Activated gamma-delta T cell (primary cell): Measurements from ENCODE around the gene ARID4B.
A peak's percentile ranks its signal among the peaks of the same experiment; 100 is the strongest.
"Not testable (repeated sequence)": the region's sequence is repeated elsewhere in the genome, so short reads cannot be mapped to it uniquely, and the experiment has no call there.

Source experiments
- DNase-seq: peaks from one replicate; lab custom pipeline; 2025; lab: John Stamatoyannopoulos, UW

The ARID4B gene

DNA sequence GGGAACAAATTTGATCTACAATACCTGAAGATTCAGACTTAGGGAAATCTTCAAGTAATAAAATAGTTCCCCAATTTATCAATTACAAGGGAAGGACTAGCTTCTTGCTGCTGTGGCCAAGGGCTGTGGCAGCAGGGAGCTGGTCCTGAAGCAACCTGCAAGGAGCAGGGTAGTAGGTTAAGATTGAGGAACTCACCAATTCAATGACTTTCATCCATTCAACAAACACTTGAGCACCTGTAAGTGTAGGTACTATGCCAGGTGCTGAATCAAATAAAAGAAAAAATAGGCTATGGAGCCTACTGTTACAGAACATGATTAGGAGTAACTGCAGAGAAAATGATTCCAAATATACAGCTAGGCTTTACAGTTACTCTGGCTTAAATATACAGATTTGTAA lies 102.7 kb downstream of the ARID4B start:
- DNase-seq, result no peak

DNA sequence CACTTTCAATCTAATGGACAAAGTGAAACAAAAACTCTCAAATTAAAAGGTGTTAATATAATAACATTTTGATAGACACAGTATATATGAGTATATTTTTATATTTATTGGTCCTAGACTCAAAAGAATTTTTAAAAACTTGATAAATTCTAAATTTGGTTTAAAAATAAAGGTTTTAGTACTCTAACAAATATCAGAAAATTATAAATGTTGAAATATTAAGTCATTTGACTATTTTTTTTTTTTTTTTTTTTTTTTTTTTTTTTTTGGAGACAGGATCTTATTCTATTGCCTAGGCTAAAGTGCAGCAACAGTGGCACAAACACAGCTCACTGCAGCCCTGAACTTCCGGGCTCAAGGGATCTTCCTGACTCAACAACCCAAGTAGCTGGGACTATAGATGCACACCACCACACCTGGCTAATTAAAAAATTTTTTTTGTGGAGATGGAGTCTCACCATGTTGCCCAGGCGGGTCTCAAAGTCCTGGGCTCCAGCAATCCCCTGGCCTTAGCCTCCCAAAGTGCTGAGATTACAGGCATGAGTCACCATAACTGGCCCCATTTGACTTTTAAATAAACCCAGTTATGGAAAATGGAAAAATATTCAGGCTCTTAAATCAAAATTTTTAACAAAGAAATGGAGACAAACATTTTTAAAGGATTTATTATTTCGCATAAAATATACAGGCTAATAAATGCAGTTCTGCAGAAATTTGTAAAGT lies 106.2 kb downstream of the ARID4B start:
- no peak for DNase-seq

DNA sequence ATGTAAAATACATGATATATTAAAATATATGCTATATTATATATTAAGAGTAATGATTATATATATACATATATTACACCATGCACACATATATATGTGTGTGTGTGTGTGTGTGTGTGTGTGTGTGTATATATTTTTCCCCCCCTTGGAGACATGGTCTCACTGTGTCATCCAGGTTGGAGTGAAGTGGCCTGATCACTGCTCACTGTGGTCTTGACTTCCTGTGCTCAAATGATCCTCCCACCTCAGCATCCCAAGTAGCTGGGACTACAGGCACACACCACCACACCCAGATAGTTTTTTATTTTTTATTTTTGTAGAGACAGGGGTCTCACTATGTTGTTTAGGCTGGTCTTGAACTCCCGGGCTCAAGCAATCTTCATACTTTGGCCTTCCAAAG lies 112.5 kb downstream of the ARID4B start:
- DNase-seq, result no peak

DNA sequence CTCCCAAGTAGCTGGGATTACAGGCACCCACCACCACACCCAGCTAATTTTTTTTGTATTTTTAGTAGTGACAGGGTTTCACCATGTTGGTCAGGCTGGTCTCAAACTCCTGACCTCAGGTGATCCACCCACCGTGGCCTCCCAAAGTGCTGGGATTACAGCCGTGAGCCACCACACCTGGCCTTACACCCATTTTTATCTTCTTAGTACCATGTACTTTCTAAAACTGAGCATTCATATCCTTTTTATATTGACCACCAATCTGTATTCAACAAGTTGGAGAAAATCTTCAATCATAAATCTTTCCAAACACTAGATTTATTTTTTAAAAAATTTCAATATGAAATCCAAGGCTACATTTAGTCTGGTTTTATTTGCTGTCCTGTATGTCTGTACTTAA lies 113.0 kb downstream of the ARID4B start:
- DNase-seq, result not testable (repeated sequence)

DNA sequence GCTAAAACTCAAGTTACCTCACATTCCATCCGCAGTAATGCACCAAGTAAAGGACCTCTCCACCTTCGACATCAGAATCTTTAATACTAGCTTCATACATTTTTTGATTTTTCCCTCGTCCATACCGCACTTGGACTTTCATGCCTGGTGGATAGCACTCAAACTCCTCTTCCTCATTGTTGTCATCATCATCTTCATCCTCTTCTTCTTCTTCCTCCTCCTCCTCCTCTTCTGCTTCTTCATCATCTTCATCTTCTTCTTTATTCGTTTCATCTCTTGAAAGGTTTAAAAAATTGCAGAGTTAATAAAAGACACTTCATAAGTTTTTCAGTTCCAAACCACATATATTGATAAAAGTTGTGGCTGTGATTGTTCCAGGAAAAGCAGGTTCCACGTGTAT lies 114.2 kb downstream of the ARID4B start:
- DNase-seq, result no peak

DNA sequence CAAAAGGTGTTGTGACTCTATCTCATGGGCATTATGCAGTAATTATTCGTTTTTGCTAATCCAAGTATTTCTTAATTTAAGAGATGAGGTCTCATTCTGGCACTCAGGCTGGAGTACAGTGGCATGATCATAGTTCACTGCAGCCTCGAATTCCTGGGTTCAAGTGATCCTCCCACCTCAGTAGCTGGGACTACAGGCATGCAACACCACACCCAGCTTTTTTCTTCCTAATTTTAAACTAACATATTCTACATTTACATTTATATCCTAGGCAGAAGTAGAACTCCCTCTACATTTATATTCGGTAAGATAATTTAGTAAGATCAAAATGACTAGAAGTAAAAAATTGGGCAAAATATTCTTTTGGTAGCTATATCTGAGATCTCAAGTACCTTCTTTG lies 116.5 kb downstream of the ARID4B start:
- DNase-seq, result no peak

DNA sequence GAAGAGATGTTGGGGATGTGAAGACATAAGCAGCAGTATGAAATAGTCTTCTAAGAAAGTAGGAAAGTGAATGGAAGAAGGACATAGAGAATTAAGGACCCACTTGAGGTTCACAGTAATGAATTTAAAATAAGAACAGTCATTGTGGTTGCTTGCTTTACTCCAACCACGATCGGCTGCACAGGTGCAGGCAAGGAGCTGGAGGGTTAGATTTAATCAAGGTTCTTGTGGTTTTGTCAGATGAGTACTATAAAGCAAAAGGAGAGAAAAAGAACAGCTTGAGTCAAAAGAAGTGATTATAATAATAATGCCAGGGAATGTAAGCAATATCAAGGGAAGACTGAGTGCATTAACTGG lies 120.8 kb downstream of the ARID4B start:
- no peak for DNase-seq

DNA sequence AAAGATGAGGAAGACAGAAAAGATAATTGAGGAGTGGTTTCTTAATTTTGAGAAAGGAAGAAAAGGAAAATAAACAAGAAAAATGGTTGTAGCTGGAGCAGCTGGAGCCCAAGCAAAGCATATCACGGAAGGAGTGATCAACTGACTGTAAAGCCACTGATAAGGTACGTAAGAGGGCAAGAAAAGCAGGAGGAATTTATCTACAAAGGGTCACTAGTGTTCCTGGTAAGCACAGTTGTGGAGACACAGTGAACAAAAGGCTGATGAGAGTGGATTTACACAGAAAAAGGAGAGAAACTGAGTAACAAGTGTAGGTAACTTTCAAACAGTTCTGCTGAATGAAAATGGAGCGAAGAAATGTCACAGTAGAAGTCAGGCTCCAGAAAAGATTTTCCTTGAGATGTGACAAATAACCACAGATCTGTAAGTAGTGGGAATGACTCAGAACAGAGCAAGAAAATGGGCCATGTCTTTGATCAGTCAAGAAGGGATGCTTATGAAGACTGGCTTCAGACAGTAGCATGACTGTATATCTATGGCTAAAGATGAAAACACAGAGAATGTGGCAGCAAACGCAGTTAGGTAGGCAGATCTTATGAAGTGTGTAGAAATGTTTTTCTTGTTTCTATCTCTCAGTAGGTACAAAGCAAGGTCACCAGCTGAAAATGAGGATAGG lies 121.3 kb downstream of the ARID4B start:
- no peak for DNase-seq

DNA sequence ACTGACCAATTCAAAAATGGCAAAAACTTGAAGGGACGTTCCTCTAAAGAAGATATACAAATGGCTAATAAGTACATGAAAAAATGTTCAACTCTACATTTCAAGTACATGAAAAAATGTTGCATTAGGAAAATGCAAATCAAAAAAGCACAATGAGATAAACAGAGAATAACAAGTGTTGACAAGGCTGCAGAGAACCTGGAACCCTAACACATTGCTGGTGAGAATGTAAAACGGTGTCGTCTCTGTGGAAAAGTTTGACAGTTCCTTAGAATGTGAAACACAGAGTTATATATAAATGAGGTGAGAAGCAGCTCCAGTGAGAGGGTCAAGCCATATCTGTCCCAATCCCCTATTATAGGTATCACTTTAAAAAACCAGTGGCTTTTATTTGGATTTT lies 122.3 kb downstream of the ARID4B start:
- no peak for DNase-seq

DNA sequence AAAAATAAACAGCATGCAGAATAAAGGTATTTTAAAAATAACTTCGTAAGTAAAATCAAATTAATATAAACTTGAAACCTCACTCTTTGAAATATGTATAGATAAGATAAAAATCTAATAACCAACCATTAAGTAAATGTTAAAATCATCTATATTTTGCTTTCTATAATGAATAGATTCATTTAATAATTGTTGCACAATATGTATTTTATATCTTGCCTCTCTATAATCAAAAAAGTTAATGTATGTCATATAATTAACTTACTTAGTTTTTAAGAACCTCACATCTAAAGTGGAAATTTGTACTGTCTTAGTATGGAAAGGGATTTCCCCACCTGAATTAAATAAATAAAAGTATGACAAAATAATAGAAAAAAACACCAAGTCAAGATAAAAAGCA lies 124.6 kb downstream of the ARID4B start:
- no peak for DNase-seq

DNA sequence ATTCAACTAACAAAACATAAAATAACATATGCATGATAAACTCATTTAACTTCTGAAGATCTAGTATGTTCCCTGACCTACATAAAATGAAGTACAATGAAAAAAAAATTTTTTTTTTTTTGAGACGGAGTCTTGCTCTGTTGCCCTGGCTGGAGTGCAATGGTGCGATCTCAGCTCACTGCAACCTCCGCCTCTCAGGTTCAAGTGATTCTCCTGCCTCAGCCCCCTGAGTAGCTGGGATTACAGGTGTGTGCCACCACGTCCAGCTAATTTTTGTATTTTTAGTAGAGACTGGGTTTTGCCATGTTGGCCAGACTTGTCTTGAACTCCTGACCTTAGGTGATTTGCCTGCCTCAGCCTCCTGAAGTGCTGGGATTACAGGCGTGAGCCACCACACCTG lies 125.5 kb downstream of the ARID4B start:
- not testable (repeated sequence) for DNase-seq

DNA sequence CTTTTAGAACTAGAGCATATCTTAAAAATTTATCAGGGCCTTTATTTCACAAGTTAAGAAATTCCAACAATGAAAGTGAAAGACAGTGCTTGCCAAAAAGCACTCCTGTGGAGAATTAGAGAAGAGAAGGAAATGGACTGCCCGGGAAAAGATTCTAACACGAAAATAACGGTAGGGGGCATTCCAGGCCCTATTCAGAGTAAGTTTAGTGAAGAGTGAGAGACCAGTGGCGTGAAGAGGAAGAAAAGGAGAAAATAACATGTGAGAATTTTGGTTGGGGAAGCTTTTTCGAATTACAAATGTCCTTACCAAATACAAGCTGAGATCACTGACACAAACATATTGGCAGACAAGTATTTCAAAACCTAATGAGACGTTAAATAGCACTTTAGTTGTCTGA lies 128.5 kb downstream of the ARID4B start:
- DNase-seq, result no peak

DNA sequence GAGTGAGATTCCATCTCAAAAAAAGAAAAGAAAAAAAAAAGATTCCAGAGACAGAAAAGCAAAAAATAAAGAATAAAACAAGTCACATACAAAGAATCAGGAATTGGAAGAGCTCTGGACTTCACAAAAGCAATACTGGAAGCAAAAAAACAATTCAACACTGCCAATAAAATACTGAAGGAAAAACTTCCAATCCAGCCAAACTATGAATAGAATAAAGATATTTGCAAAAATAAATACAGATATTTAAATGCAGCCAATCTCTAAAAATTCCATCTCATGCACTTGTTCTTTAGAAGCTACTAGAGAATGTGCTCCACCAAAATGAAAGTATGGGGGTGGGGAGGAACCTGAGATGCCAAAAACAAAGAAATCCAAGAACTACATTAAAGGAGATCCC lies 137.5 kb downstream of the ARID4B start:
- DNase-seq, result no peak

DNA sequence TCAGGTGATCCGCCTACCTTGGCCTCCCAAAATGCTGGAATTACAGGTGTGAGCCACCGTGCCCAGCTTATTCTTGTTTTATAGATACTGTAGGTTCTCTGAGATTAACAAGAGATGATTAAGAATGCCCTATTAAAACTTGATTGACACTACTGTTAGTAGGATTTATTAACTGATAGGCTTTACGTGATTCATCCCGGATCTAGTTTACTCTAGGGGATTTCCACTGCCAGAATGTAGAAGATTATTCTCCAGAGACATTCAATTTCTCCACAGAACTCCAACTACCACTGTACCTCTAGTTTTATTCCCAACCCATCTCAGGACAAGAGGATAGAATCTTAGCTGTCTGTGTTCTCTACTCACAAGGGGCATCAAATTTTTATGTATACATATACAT lies 140.7 kb downstream of the ARID4B start:
- DNase-seq, result no peak

DNA sequence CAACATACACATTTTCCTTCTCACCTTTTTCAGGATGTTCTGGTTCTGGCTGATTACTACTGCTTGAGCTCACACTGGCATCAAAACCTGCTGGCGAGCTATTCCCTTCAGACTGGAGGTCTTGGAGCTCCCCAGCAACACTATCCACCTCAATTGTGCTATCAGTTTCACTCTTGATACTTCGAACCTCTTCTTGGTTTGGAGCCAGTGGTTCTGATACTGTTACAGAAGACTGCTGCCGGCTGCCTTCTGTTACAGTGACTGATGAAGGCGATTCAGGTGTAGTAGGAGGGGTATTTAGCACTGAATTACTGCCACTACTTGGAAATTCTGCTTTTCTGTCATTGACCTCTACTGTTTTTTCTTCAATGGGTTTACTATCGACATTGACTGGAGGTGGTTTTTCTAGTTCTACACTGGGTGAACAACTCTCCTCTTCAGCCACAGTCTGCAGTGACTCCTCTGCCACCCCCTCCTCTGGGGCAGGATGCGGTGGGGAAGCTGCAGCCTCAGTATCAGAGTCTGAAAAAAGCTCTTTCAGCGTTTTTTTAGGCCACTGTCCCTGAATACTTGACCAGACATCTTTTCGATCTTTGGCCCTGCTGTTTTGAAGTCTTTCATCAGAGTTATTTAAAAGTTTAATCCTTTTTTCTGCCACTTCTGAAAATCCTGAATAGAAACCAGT lies 146.3 kb downstream of the ARID4B start:
- DNase-seq, result no peak

DNA sequence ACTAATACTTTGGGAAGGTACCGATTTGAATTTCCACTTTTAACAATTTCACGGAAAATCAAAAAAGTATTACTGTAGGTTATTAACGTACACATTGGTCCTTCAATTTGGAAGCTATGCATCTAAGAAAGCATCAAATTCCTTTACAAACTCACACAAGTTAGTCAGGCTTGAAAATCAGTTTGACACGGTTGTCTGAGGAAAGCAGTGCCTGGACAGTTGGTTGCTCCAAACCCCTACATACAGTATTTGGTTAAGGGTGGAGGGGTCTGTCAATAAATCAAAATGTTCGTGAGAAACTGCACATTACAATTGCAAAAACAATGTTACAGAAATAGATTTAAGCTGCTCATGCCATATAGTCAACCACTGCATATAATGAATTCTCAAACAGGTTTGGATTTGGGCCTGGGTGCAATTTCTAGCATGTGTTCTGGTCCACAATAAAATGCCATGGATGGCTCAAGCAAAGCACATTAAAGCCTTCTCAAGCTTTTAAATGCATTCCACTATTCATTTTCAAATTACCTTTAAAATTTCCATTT lies 147.0 kb downstream of the ARID4B start:
- no peak for DNase-seq

DNA sequence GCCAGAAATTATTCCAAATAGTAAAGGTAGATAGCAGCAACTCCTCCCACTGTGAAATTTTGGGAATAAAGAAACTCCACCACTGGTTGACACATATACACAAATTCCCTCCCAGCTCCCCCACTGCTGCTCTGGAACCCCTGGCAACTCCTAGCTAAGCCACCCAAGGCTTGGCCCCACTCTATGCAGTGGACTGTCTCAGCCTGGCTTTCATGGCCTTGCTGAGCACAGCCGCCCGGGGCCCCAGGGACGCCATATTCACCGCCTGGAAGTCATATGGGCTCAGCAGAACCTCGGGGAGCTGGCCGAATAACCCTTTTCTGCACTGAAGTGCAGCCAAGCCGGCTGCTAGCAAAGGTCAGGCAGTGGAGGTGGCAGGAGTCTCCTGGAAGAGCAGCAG lies 151.5 kb downstream of the ARID4B start:
- no peak for DNase-seq

DNA sequence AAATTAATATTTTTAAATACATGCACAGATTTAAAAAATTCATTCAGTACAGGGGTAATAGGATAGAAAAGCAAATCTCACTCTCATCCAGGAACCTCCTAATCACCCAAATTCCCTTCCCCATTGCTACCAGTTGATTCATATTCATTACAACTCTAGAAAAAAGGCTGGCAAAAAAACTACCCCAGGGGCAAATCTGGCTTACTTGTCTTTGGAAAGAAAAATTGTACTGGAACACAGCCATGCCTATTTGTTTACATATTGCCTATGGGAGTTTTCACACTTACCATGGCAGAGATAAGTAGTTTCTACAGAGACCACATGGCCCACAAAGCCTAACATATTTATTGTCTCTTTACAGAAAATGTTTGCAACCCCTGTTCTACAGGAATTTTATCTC lies 158.0 kb downstream of the ARID4B start:
- no peak for DNase-seq

DNA sequence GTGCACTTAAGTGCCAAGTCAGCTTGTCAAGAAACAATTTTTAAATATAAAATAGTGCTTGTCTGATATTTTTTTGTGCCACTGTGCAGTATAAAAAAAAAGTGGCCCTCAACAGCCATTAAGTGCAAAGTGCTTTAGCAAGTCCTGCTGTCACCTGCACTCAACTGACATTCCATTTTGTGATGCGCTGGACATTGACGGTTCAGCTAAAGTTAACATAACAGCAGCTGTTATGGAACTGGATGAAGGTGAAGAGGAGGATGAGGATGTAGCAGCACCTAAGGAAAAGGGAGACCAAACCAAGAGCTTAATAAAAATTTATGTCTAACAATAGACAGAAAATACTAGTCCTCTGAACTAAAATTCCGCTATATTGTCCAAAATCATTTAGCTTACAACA lies 159.6 kb downstream of the ARID4B start:
- no peak for DNase-seq

DNA sequence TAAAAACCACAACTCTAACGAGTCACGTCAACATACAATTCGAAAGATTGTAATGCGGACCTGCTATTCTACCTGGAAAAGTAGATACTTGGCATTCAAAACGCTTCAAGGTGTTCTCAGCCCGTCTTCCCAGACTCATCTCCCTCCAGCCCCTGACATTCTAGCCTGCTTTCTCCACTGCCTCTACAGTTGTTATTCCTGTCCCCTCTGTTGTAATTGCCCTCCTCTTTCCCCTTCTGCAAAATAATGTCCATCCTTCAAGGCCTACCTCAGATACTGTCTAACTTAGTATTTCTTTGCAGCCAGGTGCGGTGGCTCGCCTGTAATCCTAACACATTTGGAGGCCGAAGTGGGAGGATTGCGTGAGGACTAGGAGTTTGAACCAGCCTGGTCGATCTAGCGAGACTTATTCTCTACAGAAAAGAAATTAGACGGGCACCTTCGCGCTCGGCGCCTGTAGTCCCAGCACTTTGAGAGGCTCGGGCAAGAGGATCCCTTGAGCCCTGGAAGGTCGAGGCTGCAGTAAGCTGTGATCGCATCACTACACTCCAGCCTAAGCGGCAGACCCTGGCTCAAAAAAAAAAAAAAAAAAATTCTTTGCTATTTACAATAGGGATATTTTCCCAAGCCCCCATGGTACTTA lies 166.2 kb downstream of the ARID4B start:
- no peak for DNase-seq

DNA sequence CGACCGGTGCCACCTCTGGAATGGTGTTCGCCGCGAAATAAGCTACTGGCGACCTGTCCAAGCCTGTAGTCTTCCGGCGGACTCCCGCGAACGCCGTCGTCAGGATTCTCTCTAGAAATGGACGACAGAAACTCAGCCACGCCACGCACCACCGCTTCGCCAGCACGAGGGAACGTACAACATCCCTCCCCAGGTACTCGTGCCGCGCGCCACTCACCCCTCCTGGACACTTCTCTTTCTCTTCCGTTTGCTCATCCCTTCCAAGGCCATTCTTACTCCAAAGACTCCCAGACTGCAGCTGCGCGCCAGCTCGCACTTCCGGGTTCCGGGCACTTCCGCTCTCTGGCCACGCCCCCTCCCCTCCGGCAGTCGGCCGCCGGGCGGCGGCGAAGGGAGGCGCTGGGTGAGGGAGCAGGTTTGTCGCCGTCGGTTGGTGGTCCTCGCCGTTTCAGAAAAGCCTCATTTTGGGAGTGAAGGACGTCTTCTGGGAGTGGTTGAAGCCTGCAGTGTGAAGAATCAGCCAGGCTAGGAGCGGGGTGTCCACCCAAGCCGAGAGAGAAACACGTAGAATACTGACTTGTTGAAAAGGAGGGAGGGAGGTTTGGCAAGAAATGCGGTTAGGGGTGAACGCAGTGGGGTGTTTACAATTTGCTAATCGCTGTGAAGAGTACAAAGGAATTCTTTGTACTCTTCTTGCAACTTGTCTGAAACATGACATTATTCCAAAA lies 166.9 kb downstream of the ARID4B start, which contains the start of gene RBM34:
TSS of gene RBM34 (minus strand) at position 294 of the 728 bp plus-strand sequence. CDS start at position 270, 24 bp downstream.
- DNase-seq, result peak; percentile 88
